ENCODE results near the gene PYDC1.
"Not testable (repeated sequence)": the region's sequence is repeated elsewhere in the genome, so short reads cannot be mapped to it uniquely, and the experiment has no call there.

Gene PYDC1

DNA sequence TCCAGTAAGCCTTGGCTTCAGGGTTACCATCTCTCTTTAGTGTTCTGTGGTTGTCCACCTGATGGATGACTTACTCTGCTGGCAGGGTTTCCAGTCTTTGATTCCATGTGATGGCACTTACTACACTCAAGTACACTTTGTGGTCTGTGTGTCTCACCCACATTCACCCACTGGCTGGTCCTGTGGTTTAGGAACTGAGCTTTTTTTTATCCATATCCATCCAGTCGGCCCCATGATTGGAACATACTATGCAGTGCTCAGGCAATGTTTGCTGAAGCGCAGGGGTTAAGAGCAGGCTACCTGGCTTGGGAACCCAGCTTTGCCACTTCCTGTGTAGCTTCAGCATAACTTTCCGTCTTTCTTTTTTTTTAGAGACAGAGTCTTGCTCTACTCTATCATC, 39.8 kb downstream of the PYDC1 start:
- DNase-seq: no peak

DNA sequence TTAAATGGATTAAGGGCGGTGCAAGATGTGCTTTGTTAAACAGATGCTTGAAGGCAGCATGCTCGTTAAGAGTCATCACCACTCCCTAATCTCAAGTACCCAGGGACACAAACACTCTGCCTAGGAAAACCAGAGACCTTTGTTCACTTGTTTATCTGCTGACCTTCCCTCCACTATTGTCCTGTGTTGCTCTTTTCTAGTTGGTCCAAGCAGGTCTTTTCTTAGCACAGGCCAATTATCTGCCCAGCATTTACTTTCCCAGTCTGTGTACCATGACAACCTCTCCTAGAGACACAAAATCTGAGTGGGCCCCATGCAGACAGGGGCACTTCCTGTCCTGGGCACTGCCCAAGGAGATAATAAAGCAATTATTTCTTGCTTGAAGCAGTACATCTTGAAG, 46.9 kb downstream of the PYDC1 start:
- not testable (repeated sequence) for DNase-seq

DNA sequence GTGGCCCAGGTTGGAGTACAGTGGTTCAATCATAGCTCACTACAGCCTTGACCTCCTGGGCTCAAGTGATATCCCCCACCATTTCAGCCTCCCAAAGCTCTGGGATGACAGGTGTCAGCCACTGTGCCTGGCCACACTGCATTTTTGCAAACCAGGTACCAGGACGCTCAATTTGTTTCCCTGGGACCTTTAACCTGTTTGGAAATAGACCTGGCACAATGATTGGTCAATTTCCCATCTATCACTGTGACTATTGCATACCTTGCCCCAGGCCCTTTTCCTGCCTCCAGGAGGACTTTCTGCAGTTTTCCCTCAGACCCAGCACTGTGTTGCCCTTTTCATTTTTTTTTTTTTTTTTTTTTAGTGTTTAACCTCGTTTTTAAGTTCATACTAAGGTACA, 48.1 kb downstream of the PYDC1 start:
- DNase-seq: no peak

DNA sequence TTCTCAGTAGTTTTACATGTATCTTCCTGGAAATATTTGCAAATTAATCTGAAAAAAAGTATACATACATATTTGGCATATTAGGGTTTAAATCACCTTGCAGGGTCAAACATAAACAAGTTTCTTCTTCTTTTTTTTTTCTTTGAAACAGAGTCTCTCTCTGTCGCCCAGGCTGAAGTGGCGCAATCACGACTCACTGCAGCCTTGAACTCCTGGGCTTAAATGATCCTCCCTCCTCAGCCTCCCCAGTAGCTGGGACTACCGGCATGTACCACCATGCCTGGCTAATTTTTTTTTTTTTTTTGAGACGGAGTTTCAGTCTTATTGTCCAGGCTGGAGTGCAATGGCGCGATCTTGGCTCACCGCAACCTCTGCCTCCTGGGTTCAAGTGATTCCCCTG, 49.6 kb downstream of the PYDC1 start:
- no peak for DNase-seq
